Measurements from ENCODE around the gene WDR59.
"Not testable (repeated sequence)": the region's sequence is repeated elsewhere in the genome, so short reads cannot be mapped to it uniquely, and the experiment has no call there.

The WDR59 gene

GRCh38 chr16:75011634-75012307 lies 26.8 kb upstream of the WDR59 start:
- DNase-seq (ENCODE audit: low read depth in 3 of 3), result peak in 1 of 3 experiments; percentile 12

- no peak for DNase-seq (ENCODE audit: low read depth in 3 of 3)
Observed at GRCh38 chr16:75010427-75010826, 25.5 kb upstream of the WDR59 start.

DNA sequence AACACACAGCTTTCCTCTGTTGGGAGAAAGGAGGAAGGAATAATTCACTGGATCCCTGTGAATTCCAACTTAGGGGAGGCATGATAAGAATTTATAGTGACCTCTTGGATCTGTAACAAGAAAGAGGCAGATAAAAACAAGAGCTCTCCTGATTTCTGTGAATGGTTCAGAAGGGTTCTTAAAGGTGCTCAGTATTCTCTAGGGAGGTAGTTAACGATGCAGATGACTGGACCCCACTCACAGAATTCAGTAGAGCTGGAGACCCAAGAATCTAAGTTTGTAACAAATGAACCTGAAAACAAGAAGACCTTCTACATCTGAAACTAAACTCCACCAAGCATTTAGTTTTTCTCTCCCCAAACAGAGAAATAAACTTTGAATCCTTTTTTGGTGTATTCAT lies 22.5 kb upstream of the WDR59 start:
- no peak for DNase-seq (ENCODE audit: low read depth in 3 of 3)

DNA sequence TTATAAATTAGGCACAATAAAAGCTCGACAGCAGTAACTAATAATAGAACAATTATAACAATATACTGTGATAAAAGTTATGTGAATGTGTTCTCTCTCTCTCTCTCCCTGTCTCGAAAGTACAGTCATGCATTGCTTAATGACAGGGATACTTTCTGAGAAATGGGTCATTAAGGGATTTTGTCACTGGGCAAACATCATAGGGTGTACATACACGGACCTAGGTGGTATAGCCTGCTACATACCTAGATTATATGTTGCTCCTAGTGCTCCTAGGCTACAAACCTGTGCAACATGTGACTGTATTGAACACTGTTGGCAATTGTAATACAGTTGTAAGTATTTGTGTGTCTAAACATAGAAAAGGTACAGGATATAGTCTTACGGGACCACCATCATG lies 20.8 kb upstream of the WDR59 start:
- no peak for DNase-seq (ENCODE audit: low read depth in 3 of 3)

DNA sequence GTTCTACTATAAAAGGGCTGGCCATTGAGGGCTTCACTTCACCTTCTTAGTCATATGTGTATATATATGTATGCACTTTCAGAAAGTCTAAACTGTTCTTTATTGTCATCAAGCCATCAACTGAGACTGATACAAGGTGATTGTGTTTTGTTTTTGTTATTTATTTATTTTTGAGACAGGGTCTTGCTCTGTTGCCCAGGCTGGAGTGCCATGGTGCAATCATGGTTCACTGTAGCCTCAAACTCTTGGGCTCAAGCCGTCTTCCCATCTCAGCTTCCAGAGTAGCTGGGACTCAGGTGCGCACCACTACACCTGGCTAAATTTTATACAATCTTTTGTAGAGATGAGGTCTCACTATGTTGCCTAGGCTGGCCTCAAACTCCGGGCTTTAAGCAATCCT lies 19.5 kb upstream of the WDR59 start:
- no peak for DNase-seq (ENCODE audit: low read depth in 3 of 3)

GRCh38 chr16:75003931-75004330 lies 19.0 kb upstream of the WDR59 start:
- no peak for DNase-seq (ENCODE audit: low read depth in 3 of 3)

GRCh38 chr16:75002474-75002873 lies 17.6 kb upstream of the WDR59 start:
- no peak for DNase-seq (ENCODE audit: low read depth in 3 of 3)

DNA sequence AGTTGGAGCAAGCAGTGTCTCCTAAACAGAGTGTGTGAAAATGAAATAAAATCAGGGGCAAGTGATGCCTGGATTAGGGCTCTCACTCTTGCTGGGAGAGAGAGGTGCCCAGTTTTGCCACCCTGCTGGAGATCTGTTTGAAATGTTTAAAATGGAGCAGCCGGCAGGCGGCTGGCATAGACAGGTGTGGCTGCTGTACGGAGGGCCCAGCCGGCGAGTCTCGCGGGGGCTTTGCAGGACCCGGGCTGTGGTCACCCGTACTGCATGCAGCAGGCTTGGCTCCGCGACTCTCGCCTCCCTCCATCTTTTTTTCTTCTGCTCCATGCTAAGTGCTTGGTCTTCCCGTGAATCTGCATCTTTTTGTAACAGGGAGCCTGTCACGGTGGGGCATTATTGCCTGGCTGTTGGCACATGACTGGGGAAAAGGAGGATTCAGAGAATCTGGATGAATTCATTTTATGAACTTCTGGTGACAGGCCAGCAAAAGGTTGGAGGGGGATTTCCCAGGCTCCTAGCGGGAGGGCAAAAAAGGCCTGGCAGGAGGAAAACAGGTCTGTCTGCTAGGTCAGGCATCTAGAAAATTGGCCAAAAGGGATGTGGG lies 15.7 kb upstream of the WDR59 start:
- DNase-seq (ENCODE audit: low read depth in 3 of 3), result no peak

GRCh38 chr16:74999609-75000480 lies 14.9 kb upstream of the WDR59 start:
- peak; percentile 30 to 38 (median 33) for DNase-seq (ENCODE audit: low read depth in 3 of 3)

DNA sequence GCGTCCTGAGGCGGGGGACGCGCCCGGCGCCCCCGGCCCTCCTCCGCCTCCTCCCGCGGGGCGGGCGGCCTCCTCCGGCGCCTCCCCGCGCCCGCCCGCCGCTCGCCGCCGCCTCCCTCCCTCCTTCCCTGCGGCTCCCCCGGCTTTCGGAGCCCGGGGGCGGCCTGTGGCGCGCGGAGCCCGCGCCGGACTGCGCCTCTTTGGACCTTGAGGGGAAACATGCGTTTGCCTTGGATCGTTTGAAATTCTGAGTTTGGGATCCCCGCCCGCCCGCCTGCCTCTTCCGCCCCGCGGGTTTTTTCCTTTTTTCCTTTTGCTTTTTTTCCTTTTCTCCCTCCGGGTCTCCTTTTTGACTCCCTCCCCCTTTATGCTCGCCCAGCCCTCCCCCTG lies 14.3 kb upstream of the WDR59 start:
- DNase-seq (ENCODE audit: low read depth in 3 of 3), result peak; percentile 21 to 31 (median 27)

GRCh38 chr16:74998481-74999218 lies 13.7 kb upstream of the WDR59 start, which contains the start of gene ZNRF1:
Gene ZNRF1, plus strand, starts transcription at chr16:74999024. Its CDS starts 648 bp downstream, at chr16:74999672.
- DNase-seq (ENCODE audit: low read depth in 3 of 3), result peak; percentile 71 to 82 (median 73)

- DNase-seq (ENCODE audit: low read depth in 3 of 3), result no peak
Observed at GRCh38 chr16:74997042-74997491, 12.1 kb upstream of the WDR59 start.

DNA sequence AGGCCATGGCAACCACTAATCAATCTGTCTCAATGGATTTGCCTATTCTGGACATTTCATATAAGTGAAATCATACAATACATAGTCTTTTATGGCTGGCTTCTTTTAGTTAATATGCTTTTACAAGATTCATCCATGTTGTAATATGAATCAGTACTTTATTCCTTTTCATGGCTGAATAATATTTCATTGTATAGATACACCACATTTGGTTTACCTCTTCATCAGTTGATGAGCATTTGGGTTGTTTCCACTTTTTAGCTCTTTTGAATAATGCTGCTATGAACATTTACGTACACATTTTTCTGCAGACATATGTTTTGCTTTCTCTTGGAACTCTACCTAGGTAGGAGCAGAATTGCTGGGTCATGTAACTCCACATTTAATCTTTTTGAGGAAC lies 11.1 kb upstream of the WDR59 start:
- no peak for DNase-seq (ENCODE audit: low read depth in 3 of 3)

- no peak for DNase-seq (ENCODE audit: low read depth in 3 of 3)
Observed at GRCh38 chr16:74991593-74992403, 6.9 kb upstream of the WDR59 start.

GRCh38 chr16:74991268-74991592 lies 6.3 kb upstream of the WDR59 start:
- no peak for DNase-seq (ENCODE audit: low read depth in 3 of 3)

DNA sequence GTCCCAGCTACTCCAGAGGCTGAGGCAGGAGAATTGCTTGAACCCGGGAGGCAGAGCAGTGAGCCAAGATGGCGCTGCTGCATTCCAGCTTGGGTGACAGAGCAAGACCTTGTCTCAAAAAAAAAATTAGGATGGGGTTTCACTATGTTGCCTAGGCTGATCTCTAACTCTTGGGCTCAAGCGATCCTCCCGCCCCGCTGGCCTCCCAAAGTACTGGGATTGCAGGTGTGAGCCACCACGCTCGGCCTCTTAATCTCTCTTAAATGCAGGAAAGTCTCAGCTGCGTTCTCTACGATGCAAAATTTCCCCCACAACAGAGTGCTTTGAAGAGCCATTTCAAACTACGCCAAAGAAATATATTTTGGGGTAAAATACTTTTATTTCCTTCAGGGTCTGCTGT lies 5.9 kb upstream of the WDR59 start:
- no peak for DNase-seq (ENCODE audit: low read depth in 3 of 3)

- not testable (repeated sequence) for DNase-seq (ENCODE audit: low read depth in 3 of 3)
Observed at GRCh38 chr16:74989864-74990263, 4.9 kb upstream of the WDR59 start.

GRCh38 chr16:74987027-74987681 lies 2.2 kb upstream of the WDR59 start:
- DNase-seq (ENCODE audit: low read depth in 3 of 3), result no peak

DNA sequence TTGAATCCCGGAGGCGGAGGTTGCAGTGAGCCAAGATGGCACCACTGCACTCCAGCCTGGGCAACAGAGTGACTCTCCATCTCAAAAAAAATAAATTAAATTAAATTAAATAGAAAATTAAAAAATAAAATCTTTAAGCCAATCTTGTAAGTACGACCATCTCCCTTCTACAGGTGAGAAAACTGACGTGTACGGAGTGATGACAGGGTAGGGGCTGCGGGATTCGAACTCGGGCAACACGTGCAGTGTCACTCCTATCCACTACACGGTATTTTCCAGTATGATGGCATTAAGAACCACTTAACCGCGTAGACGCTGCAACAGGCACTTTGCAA lies 762 bp downstream of the WDR59 start:
- DNase-seq (ENCODE audit: low read depth in 3 of 3), result no peak

DNA sequence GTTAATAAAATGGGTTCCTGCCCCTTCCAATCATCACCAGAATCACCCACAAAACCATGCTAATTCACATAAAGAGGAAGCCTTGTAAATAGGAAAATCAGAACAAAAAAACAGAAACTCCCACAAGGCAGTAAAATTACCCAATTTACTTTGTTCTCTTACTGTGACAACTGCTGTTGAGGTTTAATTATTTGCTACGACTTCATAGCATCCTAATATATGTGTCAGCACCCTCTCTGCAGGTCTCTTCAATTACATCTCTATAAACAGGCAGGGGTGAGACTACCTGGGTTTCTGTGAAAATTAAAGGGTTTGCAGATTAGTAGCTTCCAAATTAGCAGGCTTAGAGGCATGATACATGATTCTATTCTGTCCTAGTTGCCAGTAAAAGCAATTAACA lies 2.7 kb downstream of the WDR59 start:
- no peak for DNase-seq (ENCODE audit: low read depth in 3 of 3)

- DNase-seq (ENCODE audit: low read depth in 3 of 3), result no peak
Observed at GRCh38 chr16:74975591-74975990, 9.3 kb downstream of the WDR59 start.
